Lower leg skin (tissue), 3 donors: Measurements from ENCODE around the gene ARHGEF1.
"Not testable (repeated sequence)": the region's sequence is repeated elsewhere in the genome, so short reads cannot be mapped to it uniquely, and the experiment has no call there.

ENCODE experiments used
- POLR2A ChIP-seq, 2 donors: fragments of 450-650 bp; IDR thresholded peaks; one replicate each; pipeline ENCODE4 v1.6.1; 2016 to 2017; ENCODE audit warnings: antibody characterized with exemption in 2 of 2, mild to moderate bottlenecking in 1 of 2, moderate library complexity in 1 of 2
- TF ChIP-seq, protein P1 (sequence below), 3 donors: fragments of 450-650 bp; IDR thresholded peaks; one replicate each; pipeline ENCODE4 v1.5.1; 2016; ENCODE audit warnings: antibody characterized with exemption in 3 of 3, mild to moderate bottlenecking in 3 of 3, moderate library complexity in 2 of 3

DNA sequence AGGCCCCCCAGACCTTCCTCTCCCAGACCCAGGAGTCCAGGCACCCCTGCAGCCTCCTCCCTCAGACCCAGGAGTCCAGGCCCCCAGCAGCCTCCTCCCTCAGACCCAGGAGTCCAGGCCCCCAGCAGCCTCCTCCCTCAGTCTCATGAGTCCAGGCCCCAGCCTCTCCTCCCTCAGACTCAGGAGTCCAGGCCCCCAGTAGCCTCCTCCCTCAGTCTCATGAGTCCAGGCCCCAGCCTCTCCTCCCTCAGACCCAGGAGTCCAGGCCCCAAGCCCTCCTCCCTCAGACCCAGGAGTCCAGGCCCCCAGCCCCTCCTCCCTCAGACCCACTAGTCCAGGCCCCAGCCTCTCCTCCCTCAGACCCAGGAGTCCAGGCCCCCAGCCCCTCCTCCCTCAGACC lies 56.2 kb downstream of the ARHGEF1 start:
- TF ChIP-seq POLR2A (IDR thresholded peaks at IDR 0.05), result not testable (repeated sequence)
- TF ChIP-seq, protein P1, sequence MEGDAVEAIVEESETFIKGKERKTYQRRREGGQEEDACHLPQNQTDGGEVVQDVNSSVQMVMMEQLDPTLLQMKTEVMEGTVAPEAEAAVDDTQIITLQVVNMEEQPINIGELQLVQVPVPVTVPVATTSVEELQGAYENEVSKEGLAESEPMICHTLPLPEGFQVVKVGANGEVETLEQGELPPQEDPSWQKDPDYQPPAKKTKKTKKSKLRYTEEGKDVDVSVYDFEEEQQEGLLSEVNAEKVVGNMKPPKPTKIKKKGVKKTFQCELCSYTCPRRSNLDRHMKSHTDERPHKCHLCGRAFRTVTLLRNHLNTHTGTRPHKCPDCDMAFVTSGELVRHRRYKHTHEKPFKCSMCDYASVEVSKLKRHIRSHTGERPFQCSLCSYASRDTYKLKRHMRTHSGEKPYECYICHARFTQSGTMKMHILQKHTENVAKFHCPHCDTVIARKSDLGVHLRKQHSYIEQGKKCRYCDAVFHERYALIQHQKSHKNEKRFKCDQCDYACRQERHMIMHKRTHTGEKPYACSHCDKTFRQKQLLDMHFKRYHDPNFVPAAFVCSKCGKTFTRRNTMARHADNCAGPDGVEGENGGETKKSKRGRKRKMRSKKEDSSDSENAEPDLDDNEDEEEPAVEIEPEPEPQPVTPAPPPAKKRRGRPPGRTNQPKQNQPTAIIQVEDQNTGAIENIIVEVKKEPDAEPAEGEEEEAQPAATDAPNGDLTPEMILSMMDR (IDR thresholded peaks at IDR 0.05), result not testable (repeated sequence)
